Fibroblast of mammary gland (primary cell): ENCODE results near the gene RASSF5.
"Not testable (repeated sequence)": the region's sequence is repeated elsewhere in the genome, so short reads cannot be mapped to it uniquely, and the experiment has no call there.

Source experiments
- DNase-seq: peaks from one replicate; pipeline ENCODE4 v3.0.0-alpha.2; 2010; ENCODE audit warnings: low read depth
- H3K4me3 ChIP-seq: 2 replicates; pipeline ENCODE4 v1.5.1; 2011; ENCODE audit warnings: low read depth, mild to moderate bottlenecking, low read length, moderate library complexity; ENCODE audit not compliant: control insufficient read depth
- CTCF ChIP-seq: conservative IDR thresholded peaks from 2 replicates; pipeline ENCODE4 v1.5.1; 2011; ENCODE audit warnings: low read depth, low read length, inconsistent platforms; ENCODE audit not compliant: control insufficient read depth, insufficient read depth

Gene RASSF5

GRCh38 chr1:206482611-206483010 is 24.7 kb upstream of the RASSF5 start:
- no peak for DNase-seq
- no peak for TF ChIP-seq CTCF
- no peak overlapping the region for H3K4me3 ChIP-seq

- not testable (repeated sequence) for DNase-seq, H3K4me3 ChIP-seq
Measured at GRCh38 chr1:206483864-206484263, 23.5 kb upstream of the RASSF5 start.

- no peak for DNase-seq
- no peak overlapping the region for H3K4me3 ChIP-seq
- no peak for TF ChIP-seq CTCF
Measured at GRCh38 chr1:206484901-206485300, 22.4 kb upstream of the RASSF5 start.

- TF ChIP-seq CTCF: no peak
- DNase-seq: no peak
- H3K4me3 ChIP-seq: no peak overlapping the region
Measured at GRCh38 chr1:206486995-206487788, 20.1 kb upstream of the RASSF5 start.

- H3K4me3 ChIP-seq: no peak overlapping the region
- no peak for TF ChIP-seq CTCF
- no peak for DNase-seq
Measured at GRCh38 chr1:206487970-206488369, 19.4 kb upstream of the RASSF5 start.

GRCh38 chr1:206488466-206488865 is 18.9 kb upstream of the RASSF5 start:
- TF ChIP-seq CTCF: no peak
- DNase-seq: no peak
- H3K4me3 ChIP-seq: no peak overlapping the region

GRCh38 chr1:206489980-206490770 is 17.2 kb upstream of the RASSF5 start:
- peak; percentile 97 for TF ChIP-seq CTCF
- no peak overlapping the region for H3K4me3 ChIP-seq
- peak; percentile 69 for DNase-seq
